Right lung (tissue), 5 donors: ENCODE measurements around the gene SNRNP70. TPM values are rescaled to one million over a fixed set of nuclear protein-coding genes. Genes with fewer than 3 reads are reported as not detected.
"Not testable (repeated sequence)": the region's sequence is repeated elsewhere in the genome, so short reads cannot be mapped to it uniquely, and the experiment has no call there.

ENCODE experiments used
- DNase-seq, 2 donors: peaks; one replicate each; pipeline ENCODE4 v3.0.0-alpha.2; 2013
- polyA plus RNA-seq, 5 donors: library from polyadenylated mRNA; unstranded; fragments of 120-200 nt; gene quantifications; one replicate each; pipeline versions ENCODE4 v1.2.1 to v1.2.3, GENCODE V29; 2013; ENCODE audit warnings: inconsistent platforms in 1 of 5, low replicate concordance in 1 of 5; ENCODE audit not compliant: insufficient read length in 5 of 5, insufficient read depth in 1 of 5

SNRNP70 gene
- polyA plus RNA-seq, 5 donors = 292 to 376 (median 365) TPM

DNA sequence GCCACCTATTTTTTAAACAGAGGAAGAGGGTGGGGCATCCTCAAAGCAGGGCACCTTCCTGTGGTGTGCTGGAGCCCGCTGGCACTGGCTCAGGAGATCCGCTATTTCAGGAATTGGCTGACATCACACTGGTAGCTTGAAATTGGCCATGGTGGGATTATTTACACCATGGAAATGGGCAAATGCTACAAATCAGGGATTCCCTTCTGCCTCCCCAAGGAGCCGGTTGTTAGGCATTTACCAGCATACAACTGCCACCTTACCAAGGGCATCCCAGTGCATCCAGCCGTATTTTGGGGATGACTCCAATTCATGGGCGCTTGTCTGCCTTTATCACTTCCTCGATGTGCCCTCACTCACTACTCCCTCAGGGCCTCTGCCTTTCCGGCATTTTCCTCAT, 55.7 kb downstream of the SNRNP70 start:
- no peak for DNase-seq

DNA sequence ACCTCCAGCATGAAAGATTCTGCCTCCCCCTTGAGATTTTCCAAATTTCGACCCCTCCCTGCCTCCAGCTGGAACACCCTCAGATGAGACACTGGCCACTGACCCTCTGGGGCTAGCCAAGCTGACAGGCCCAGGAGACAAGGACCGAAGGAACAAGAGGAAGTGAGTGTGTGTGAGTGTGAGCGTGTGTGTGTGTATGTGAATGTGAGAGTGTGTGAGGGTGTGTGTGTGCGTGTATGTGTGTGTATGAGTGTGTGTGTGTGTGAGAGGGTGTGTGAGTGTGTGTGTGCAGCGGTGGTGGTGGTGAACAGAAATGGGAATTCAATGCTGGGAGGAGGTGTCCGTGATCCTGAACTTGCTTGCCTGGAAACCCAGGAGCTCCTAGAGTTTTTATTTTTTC, 56.1 kb downstream of the SNRNP70 start:
- no peak for DNase-seq

DNA sequence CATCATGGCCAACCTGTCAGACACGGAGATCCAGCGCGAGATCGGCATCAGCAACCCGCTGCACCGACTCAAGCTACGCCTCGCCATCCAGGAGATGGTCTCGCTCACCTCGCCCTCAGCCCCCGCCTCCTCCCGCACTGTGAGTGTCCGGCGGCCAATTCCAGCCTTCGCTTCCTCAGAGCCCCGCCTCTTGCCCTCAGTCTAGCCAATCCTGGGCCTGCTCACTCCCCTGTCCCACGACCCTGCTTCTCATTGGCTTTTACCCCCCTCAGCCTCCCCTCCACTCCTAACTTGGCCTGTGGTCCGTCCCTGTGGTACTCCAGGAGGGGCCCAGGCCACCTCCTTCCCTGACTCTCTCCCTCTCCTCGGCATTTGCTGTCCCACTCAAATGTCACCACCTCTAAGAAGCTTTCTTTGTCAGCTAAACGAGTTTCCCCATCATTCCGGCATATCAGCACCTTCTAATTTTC, 57.6 kb downstream of the SNRNP70 start:
- DNase-seq = peak; percentile 86 to 90

DNA sequence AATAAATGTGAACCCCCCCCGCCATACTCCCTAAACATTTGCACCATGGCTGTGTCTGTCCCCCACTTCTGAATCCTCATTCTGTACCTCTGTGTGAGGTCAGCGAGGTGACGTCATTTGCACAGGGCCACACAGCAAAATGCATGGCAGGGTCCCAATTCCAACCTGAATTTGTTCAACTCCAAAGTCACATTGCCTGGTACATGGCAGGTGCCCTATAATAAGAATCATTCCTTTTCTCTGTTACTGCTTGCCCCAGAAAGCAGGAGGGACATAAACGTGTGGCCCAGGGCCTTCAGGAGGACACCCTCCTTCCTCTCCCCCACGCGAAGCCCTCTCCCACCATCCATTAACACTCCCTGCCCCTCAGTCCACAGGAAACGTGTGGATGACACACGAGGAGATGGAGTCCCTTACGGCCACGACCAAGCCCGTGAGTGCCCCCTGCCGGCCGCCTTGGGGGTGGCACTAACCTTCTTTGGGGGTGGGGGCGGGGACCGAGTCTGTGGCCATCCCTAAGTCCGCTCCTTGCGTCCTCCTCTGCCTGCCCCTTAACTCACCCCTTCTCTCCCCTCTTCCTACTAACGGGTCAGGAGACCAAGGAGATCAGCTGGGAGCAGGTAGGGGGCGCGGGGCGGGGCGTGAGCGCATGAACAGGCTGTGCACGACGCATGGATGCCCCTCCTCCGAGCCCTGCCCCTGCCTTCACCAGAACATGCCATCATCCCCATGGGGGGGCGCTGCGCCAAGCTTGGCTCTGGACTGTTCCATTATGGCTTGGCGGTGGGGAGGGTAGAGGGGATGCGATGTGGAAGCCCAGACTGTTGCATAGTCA, 60.5 kb downstream of the SNRNP70 start:
- DNase-seq = peak in 1 of 2 donors; percentile 69

DNA sequence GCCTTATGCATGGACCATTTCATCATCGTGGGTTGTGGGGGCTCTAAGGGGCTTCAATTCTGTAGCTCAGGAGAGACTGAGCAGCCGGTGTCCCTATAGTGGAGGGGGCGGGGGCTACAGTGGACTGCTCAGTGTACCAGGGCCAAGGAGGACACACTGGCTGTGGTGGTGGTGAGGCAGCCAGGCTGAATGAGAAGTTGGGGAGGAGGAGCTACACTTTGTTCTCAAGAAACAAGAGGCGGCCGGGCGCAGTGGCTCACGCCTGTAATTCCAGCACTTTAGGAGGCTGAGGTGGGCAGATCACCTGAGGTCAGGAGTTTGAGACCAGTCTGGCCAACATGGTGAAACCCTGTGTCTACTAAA, 61.1 kb downstream of the SNRNP70 start:
- DNase-seq = not testable (repeated sequence)

DNA sequence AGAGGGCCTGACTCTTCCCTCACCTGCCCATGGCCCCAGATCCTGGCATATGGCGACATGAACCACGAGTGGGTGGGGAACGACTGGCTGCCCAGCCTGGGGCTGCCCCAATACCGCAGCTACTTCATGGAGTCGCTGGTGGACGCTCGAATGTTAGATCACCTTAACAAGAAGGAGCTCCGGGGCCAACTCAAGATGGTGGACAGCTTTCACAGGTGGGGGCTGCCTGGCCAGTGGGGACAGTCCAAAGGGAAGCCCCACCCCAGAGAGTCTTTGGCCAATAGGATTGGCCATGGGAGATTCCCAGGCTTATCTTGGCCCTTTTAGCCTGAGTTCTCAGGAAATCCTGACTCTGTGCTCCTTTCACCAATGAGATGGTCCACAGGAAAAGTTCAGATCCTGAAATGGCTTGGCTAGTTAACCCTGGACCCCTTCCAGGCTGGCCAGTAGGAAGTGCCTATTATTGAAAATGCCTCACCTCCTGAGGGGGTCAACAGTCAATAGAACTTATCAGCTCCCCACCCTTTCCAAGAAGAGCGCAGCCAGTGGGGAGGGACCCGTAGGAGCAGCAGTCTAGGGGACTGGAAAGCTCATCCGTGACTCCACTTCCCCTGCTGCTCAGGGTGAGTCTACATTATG, 62.9 kb downstream of the SNRNP70 start:
- DNase-seq = no peak

DNA sequence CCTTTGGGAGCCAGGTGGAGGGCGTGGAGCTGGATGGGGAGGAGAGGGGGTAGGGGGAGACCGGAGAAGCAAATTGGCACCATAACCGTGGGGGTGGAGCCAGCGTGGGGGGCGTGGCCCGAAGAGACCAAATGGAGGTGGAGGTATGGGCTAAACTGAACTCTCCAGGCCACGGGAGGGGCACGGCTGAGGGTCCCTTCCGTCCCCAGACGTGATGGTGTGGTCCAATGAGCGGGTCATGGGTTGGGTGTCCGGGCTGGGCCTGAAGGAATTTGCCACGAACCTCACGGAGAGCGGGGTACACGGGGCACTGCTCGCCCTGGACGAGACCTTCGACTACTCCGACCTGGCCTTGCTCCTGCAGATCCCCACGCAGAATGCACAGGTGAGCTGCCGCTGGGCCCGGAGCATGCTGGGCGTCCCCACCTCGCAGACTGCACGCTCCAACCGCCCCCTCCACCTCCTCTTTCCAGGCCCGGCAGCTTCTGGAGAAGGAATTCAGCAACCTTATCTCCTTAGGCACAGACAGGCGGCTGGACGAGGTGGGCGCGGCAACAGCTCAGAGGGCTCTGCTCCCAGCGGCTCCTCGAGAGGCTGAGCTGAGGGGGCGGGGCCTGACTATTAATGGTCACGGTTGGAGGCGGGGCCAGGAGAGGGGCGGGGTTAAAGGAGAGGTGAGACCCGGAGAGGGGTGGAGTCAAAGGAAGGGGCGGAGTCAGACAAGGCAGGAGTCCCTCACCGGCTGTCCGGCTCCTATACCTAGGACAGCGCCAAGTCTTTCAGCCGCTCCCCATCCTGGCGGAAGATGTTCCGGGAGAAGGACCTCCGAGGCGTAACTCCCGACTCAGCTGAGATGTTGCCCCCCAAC, 63.8 kb downstream of the SNRNP70 start:
- DNase-seq = peak; percentile 93 to 95

DNA sequence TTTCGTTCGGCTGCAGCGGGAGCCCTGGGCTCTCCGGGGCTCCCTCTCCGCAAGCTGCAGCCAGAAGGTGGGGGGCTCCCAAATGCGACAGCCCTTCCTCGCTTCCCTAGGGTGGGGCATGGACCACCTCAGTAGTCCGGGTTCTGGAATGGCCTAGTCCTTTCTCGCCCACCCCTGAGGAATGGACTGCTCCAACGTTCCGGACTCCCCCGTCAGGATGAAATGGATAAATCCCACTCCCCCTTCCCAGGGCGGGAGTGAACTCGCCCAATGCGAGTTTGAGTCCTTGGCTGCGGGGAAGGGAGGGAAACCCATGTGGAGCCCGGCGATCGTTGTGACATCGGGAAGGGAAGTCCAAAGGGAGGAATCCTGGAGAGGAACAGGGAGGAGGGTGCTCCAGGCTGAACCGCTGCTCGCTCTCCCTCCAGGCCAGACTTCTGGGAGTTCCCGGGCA, 64.4 kb downstream of the SNRNP70 start:
- DNase-seq = peak; percentile 88

DNA sequence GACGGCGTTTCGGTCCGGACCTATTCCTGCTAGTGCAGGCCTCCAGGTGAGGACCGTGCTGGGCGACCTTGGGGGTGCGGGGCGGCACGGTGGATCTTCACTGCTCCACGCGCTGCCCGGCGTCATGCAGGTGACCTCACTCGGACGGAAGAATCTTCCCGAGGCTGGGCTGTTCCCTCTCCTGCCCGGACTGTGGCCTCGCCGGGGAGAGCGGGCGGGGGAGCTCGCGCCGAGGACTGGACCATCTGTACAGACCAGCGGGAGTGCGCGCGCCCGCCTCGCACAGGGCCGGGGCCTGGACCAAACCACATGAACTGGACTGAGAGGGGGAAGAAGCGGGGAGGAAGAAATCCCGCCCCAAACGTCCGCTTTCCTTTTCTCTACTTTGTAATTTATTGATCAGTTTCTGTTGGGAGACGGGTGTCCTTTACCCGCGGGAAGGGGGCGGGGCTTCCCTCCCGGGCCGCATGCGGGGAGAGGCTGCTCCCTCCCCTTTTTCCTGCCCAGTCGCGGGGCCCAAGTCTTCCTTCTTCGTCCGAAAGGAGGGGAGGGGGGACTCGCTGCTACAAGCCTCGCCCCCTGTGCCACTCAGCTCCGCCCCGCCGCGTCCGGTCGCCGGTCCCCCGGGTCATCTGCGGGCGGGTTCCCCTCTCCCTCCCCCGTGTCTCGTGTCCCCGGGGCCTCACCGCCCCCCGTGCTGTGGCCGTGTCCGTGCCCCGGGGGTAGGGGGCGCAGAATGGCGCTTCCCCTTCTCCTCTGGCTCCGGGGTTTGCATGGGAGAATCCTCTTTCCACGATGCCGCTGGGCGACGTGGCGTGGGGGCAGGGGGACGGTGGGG, 65.1 kb downstream of the SNRNP70 start:
- peak; percentile 91 to 93 for DNase-seq

DNA sequence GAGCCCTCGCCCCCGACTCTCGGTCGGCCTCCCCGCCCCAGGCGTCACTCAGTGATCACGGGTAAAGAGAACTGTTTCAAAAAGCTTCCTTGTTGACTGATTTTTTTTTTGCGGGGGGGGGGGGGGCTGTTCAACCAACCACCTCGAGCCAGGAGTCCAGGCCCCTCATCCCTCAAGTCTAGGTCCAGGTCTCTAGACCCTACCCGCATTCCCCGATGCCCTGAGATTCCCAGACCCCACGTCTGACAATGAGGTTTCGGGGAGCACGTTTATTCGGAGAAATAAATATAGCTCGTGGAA, 65.6 kb downstream of the SNRNP70 start:
- DNase-seq = no peak

DNA sequence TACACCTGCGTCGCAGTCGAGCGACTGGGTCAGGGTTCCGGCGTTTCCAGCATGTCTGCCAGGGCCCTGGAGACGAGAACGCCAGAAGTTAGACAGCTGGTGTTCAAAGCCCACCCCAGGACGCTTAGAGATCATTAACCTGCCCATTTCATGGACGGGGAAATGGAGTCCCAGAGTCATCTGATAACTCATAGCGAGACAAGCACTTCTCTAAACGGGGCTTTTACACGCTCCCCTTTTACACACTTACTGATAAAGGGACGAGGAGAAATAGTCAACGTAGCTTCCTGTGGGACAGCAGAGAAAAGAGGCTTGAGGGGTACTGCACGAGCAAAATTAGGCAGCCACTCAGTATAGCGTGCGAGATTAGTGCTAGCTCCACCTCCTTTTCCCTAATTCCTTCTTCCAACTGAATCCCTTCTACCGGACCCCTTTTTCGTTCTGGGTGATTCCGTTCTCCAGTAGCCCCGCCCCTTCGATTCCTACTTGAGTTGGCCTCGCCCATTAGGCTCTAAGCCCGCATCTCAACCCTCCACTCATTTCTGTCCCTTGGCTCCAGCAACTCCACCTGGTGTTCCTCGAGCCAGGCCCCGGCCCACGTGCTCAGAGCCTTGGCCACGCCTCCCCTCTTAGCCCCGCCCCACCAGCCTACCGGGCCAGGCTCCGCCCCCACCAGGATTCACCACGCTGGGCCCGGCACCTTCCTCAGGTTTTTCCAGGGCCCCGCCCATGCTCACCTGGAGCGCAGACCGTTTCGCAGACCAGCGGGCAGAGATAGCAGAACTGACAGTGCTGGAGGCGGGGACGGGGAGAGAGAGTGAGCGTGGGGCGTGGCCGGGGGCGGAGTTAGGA, 66.2 kb downstream of the SNRNP70 start:
- DNase-seq = no peak

DNA sequence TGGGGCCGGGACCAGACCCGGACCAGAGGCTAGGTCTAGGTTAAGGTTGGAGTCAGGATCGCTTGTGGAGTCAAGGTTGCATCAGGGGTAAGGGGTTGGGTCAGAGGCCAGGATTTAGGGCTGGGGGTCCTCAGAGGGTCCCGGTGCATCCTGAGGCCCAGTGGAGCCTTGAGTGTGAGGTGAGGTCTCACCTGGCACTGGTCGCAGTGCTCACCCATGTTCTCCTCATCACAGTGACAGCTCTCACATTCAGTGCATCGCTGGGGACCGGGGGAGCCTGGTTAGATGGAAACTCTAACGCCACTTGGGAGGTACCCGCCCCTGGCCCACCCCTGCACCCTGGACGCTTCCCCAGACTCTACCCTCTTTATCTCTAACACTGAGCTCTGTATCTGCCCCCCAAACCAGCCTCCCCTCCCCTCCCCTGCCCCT, 66.9 kb downstream of the SNRNP70 start:
- DNase-seq = no peak

DNA sequence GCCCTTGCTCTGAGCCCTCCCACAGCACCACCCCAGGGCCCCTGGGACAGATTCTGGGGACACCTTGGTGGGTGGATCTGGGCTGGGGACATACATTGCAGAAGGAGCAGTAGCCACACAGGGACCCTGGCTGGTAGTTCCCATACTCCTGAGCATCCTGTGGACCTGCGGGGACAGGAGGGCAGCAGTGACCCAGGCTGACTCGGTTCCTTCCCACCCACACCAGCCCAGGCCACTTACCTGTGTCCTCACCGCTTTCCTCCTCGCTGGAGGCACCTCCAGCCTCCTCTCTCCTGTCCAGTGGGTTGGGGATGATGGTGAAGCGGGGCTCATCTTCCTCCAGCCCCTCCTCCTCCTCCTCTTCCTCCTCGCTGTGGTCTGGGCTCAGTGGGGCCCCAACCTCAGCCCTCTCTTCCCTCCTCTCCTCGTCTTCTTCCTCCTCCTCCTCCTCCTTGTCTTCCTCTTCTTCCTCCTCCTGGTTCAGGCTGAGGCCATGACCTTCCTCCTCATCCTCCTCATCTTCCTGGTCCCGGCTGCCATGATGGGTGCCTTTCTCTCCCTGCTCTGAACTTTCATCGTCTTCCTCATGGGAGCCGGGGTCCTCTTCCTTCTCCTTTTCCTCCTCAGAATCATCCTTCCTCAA, 68.0 kb downstream of the SNRNP70 start:
- no peak for DNase-seq

DNA sequence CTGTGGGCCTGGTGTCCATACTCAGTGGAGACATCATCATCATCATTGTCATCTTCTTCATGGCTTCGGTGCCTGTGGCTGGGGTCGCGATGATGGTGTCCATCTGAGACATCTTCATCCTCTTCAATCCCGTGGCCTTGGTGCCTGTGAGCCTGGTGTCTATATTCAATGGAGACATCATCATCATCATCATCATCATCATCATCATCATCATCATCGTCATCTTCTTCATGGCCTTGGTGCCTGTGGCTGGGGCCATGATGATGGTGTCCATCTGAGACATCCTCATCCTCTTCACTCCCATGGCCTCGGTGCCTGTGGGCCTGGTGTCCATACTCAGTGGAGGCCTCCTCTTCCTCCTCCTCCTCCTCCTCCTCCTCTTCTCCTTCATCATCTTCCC, 69.0 kb downstream of the SNRNP70 start:
- DNase-seq = no peak

DNA sequence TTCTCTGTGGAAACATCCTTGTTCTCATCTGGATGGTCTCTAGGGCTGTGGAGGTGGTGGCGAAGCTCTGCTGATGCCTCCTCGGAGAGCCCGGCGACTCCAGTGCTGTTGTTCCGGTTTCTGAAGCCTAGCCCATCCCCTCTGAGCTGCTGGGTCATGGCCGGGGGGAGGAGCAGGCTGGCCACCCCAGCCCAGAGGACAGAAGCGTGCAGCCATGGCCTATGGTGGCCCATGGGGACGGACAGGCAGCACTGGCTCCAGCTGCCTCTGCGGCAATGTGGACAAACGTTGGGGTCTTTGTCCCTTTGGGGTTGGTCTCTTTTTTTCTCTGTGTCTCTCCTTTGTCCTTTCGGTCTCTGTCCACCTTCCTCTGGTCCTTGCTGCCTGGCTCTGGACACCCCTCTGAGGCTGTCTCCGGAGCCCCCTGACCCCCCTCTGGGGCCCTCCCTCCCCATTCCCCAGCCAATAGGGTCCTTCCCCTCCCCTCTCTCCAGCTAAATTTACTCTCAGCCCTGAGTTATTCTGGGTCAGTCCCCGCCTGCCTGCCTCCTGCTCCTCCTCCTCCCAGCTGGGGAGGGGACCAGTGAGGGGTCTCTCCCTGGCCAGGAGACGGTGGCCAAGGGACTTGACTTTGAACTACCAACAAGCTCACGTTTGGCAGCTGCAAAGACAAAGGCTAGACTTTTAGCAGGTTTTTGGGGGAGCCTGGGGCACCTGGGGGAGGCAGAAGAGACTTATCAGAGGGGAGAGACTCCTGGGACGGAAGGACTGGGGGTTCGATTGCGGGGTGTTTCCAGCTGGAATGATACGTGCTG, 70.0 kb downstream of the SNRNP70 start, which contains the start of gene HRC:
HRC (minus strand) TSS at position 392 of the 815 bp plus-strand sequence; CDS start at position 233, 159 bp downstream.
- DNase-seq = no peak

DNA sequence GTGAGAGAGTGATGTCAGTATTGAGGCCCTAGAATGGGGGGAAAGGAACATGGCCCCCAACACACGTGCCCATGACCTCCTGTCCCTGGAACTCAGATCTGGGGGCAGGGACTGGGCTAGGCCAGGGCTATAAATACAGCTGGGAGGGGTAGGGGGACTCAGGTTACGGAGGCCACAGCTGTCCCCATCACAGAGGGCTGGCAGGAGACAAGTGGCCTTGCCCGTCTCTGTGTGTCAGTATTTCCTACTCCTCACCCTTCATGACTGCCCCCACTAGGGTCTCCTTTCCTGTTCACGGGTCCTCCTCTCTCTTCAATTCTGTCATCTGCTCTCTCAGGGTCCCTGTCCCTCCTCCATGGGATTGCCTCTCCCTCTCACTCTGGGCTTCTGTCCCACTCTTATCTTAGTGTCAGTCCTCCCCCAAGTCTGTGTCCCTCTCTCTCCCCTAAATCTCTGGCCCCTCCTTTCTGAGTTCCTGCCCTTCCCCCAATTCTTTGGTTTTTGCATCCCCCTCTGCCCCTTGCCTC, 70.6 kb downstream of the SNRNP70 start:
- DNase-seq = no peak

DNA sequence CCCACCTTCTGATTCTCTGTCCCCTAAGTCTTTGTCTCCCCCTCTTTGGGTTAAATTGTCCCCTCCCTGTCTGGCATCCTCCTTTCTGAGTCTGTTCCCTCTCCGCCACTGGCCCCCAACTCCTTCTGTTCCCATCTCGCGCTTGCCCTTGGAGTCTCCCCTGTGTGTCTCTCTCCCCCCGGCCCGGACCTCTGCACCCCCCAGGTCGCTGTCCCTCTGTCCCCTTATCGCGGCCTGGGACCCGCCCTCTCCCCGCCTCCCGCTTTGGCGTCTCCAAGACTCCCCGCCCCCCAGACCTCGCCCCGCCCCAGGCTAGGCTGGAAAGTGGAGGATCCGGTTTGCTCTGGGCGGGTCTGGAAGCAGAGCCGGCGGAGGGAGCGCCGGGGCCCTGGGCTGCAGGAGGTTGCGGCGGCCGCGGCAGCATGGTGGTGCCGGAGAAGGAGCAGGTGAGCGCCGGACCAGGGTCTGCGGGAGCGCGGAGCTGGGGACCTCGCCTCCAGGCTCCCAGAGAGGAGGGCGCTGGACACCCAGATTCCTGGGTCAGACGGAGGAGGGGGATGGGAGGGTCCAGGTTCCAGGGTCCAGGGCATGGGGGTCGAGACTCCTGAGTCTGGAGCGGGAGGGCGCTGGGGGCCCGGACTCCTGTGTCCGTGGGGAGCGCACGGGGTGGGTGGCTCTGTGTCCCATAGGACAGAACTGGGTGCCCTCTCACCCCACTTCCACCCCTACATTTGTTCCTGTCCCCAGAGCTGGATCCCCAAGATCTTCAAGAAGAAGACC, 72.4 kb downstream of the SNRNP70 start, which contains the start of gene TRPM4:
TRPM4 (plus strand) TSS at position 348 of the 780 bp plus-strand sequence; CDS start at position 423, 75 bp downstream.
- DNase-seq = peak; percentile 85 to 86
